ENCODE measurements around the gene BMP8A.

DNA sequence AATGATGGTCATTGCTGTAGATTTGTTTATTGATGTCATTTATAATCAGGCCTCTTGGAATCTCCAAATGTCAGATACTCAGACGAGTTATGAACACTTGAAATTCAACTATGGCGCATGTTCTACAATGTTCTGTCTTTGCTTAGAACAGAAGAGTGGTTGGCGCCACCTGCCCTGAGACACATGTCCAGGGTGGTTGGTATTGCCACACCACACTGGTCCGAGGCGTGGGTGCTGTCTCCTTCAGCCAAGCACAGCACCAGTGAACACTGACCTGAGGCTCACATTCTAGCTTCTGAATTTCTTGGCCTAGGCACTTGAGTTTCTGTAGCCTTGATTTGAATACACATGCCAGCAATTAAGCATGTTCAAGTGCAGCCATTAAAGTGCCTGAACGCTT, 10.1 kb upstream of the BMP8A start:
- TF ChIP-seq, protein P1, sequence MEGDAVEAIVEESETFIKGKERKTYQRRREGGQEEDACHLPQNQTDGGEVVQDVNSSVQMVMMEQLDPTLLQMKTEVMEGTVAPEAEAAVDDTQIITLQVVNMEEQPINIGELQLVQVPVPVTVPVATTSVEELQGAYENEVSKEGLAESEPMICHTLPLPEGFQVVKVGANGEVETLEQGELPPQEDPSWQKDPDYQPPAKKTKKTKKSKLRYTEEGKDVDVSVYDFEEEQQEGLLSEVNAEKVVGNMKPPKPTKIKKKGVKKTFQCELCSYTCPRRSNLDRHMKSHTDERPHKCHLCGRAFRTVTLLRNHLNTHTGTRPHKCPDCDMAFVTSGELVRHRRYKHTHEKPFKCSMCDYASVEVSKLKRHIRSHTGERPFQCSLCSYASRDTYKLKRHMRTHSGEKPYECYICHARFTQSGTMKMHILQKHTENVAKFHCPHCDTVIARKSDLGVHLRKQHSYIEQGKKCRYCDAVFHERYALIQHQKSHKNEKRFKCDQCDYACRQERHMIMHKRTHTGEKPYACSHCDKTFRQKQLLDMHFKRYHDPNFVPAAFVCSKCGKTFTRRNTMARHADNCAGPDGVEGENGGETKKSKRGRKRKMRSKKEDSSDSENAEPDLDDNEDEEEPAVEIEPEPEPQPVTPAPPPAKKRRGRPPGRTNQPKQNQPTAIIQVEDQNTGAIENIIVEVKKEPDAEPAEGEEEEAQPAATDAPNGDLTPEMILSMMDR (IDR thresholded peaks at IDR 0.05; ENCODE audit: poor library complexity): no peak
- TF ChIP-seq EZH2 (IDR thresholded peaks at IDR 0.05; ENCODE audit: borderline replicate concordance): no peak
